IPS-NIHi7 (cell line): ENCODE measurements around the gene SLC30A10.
"Not testable (repeated sequence)": the region's sequence is repeated elsewhere in the genome, so short reads cannot be mapped to it uniquely, and the experiment has no call there.

Experiments
- DNase-seq: peaks from one replicate; pipeline ENCODE4 v3.0.0; 2012; ENCODE audit warnings: mixed read lengths; ENCODE audit errors: extremely low spot score

The SLC30A10 gene

GRCh38 chr1:219892271-219892670 is 36.1 kb downstream of the SLC30A10 start:
- not testable (repeated sequence) for DNase-seq

GRCh38 chr1:219891846-219892245 is 36.5 kb downstream of the SLC30A10 start:
- not testable (repeated sequence) for DNase-seq

- DNase-seq: not testable (repeated sequence)
Measured at GRCh38 chr1:219888667-219889066, 39.7 kb downstream of the SLC30A10 start.

GRCh38 chr1:219885680-219886079 is 42.7 kb downstream of the SLC30A10 start:
- DNase-seq: no peak

GRCh38 chr1:219883400-219884332 is 44.7 kb downstream of the SLC30A10 start:
- peak; percentile 68 for DNase-seq

GRCh38 chr1:219882755-219883154 is 45.6 kb downstream of the SLC30A10 start:
- no peak for DNase-seq

- no peak for DNase-seq
Measured at GRCh38 chr1:219882096-219882495, 46.3 kb downstream of the SLC30A10 start.

- DNase-seq: no peak
Measured at GRCh38 chr1:219880765-219881457, 47.4 kb downstream of the SLC30A10 start.

- no peak for DNase-seq
Measured at GRCh38 chr1:219876798-219877209, 51.6 kb downstream of the SLC30A10 start.

- DNase-seq: no peak
Measured at GRCh38 chr1:219875860-219876259, 52.5 kb downstream of the SLC30A10 start.

- not testable (repeated sequence) for DNase-seq
Measured at GRCh38 chr1:219872538-219872937, 55.8 kb downstream of the SLC30A10 start.

GRCh38 chr1:219871427-219872057 is 56.8 kb downstream of the SLC30A10 start:
- DNase-seq: no peak

- not testable (repeated sequence) for DNase-seq
Measured at GRCh38 chr1:219868615-219869014, 59.7 kb downstream of the SLC30A10 start.
